HepG2 (cell line): ENCODE data around the gene M1AP. TPM values are rescaled to one million over a fixed set of nuclear protein-coding genes. Genes with fewer than 3 reads are reported as not detected.

ENCODE experiments used
- ATAC-seq: fragments of 200-7000 bp; cut with Tn5 transposase; 3 replicates; pipeline ENCODE4 v1.9.1; 2020; ENCODE audit warnings: mild to moderate bottlenecking, moderate library complexity
- BruUV-seq: library from RNA; stranded (reverse); fragments of 400-500 nt; replicated peaks from 2 replicates; lab custom pipeline; 2021; lab: Mats Ljungman, UMichigan
- CTCF ChIA-PET: fragments of 300-600 bp; formaldehyde crosslinking; extraction: SDS; loops from one replicate; lab custom pipeline; 2021; ENCODE audit warnings: low total read pairs, inconsistent platforms, low intra/inter-chr PET ratio; lab: Yijun Ruan, JAX
- POLR2A ChIA-PET: fragments of 350-600 bp; sonication (Branson Sonifier 250); formaldehyde crosslinking; loops from one replicate; lab custom pipeline; 2020; ENCODE audit warnings: antibody characterized with exemption, inconsistent platforms; lab: Yijun Ruan, JAX
- DNase-seq: peaks from one replicate; pipeline ENCODE4 v3.0.0-alpha.2; 2015; ENCODE audit warnings: low spot score
- FAIRE-seq: peaks from 3 replicates; lab custom pipeline; 2011; peaks lifted over from hg19 to GRCh38; lab: Jason Lieb, UNC
- H2AFZ ChIP-seq: one replicate; pipeline ENCODE4 v1.6.1; 2011; ENCODE audit warnings: low read length, inconsistent platforms
- H3K27ac ChIP-seq: fragments of 300-600 bp; 3 replicates; pipeline ENCODE4 v1.8.0; 2011; ENCODE audit warnings: mixed run types, mild to moderate bottlenecking, mixed read lengths, low read length, inconsistent platforms; ENCODE audit not compliant: insufficient read depth; ENCODE audit errors: extremely low read length
- H3K27me3 ChIP-seq, 2 experiments: fragments of 200-600 bp in 1 of 2; 2 replicates in 1 of 2; 3 replicates in 1 of 2; pipeline versions ENCODE4 v1.6.0 to v1.8.0; 2011; ENCODE audit warnings: low read length in 2 of 2, mild to moderate bottlenecking in 2 of 2, moderate library complexity in 2 of 2, inconsistent platforms in 1 of 2; ENCODE audit not compliant: insufficient read depth in 2 of 2, control insufficient read depth in 1 of 2
- H3K36me3 ChIP-seq, 2 experiments: fragments of 200-600 bp in 1 of 2; replicated peaks in 1 of 2; 2 replicates in 1 of 2; 3 replicates in 1 of 2; pipeline versions ENCODE4 v1.5.1 to v1.8.0; 2011; ENCODE audit warnings: low read length in 2 of 2, inconsistent platforms in 1 of 2; ENCODE audit not compliant: insufficient read depth in 2 of 2, control insufficient read depth in 1 of 2
- H3K4me1 ChIP-seq: 2 replicates; pipeline ENCODE4 v1.5.1; 2012; ENCODE audit warnings: low read length, inconsistent platforms; ENCODE audit not compliant: insufficient read depth
- H3K4me2 ChIP-seq: 2 replicates; pipeline ENCODE4 v1.6.0; 2011; ENCODE audit warnings: low read depth, low read length, inconsistent platforms
- H3K4me3 ChIP-seq, 3 experiments: fragments of 200-600 bp in 1 of 3; sonication (generic), shearing (Covaris generic) in 1 of 3; replicated peaks in 1 of 3; 2 replicates each; pipeline ENCODE4 v1.5.1; 2011 to 2016; ENCODE audit warnings: low read length in 3 of 3, inconsistent platforms in 2 of 3, low read depth in 2 of 3, mild to moderate bottlenecking in 2 of 3, control low read depth in 1 of 3, mixed read lengths in 1 of 3; ENCODE audit not compliant: insufficient read depth in 1 of 3
- H3K79me2 ChIP-seq: one replicate; pipeline ENCODE4 v1.6.1; 2011; ENCODE audit warnings: low read length, inconsistent platforms; ENCODE audit not compliant: insufficient read depth
- H3K9ac ChIP-seq: 2 replicates; pipeline ENCODE4 v1.6.0; 2011; ENCODE audit warnings: mild to moderate bottlenecking, low read depth, low read length, inconsistent platforms; ENCODE audit not compliant: insufficient read depth
- H3K9me3 ChIP-seq: 2 replicates; pipeline ENCODE4 v1.5.1; 2012; ENCODE audit warnings: mild to moderate bottlenecking, low read length
- H4K20me1 ChIP-seq: 2 replicates; pipeline ENCODE4 v1.6.0; 2011; ENCODE audit warnings: inconsistent platforms, mild to moderate bottlenecking, low read length, moderate library complexity; ENCODE audit not compliant: insufficient read depth
- MBNL3 ChIP-seq: fragments of 250-450 bp; sonication (Bioruptor Pico); conservative IDR thresholded peaks from 2 replicates; pipeline ENCODE4 v1.8.0; 2022; ENCODE audit warnings: mild to moderate bottlenecking, inconsistent platforms
- SMC3 ChIP-seq: IDR thresholded peaks from 2 replicates; pipeline ENCODE4 v1.6.1; 2011; ENCODE audit warnings: low read length, improper control_type of control experiment
- XRCC5 ChIP-seq: fragments of 200-400 bp; formaldehyde crosslinking; optimal IDR thresholded peaks from 2 replicates; pipeline ENCODE3; 2017; ENCODE audit warnings: mild to moderate bottlenecking, low read length
- ZNF503 ChIP-seq: sonication (generic); formaldehyde crosslinking; IDR thresholded peaks from 2 replicates; pipeline ENCODE4 v1.4.0; 2020; ENCODE audit warnings: missing genetic modification reagents
- ZNF513 ChIP-seq: sonication (generic); formaldehyde crosslinking; conservative IDR thresholded peaks from 2 replicates; pipeline ENCODE4 v1.5.0; 2020; ENCODE audit warnings: missing genetic modification reagents
- ZNF792 ChIP-seq: IDR thresholded peaks from 2 replicates; pipeline ENCODE4 v1.6.1; 2016
- WGBS: methylation state at CpG from one replicate; pipeline ENCODE4 v1.1.6; 2017; ENCODE audit warnings: low lambda C conversion rate; 5-methylcytosine and 5-hydroxymethylcytosine counted together
- in situ Hi-C: cut with HindIII; loops from 2 replicates; pipeline ENCODE4 v1.10.0; 2017; ENCODE audit warnings: low pct_unique_long_range_greater_than_20kb; ENCODE audit not compliant: extremely low pct_ligation_motif_present
- intact Hi-C: fragments of 100-400 bp; cut with micrococcal nuclease; formaldehyde crosslinking; loops from one replicate; pipeline ENCODE4 v1.10.0; 2022; ENCODE audit not compliant: unreplicated experiment
- polyA plus RNA-seq, 8 experiments: library from polyadenylated mRNA; depleted of rRNA in 3 of 8; stranded (reverse) in 7 of 8; unstranded in 1 of 8; fragments of >200 nt; fragmentation: Illumina TruSeq in 4 of 8; extraction: Trizol in 4 of 8; gene quantifications; 2 replicates each; pipeline versions ENCODE4 v1.2.1 to v1.2.3, GENCODE V29; 2011 to 2016; ENCODE audit warnings: low read depth in 4 of 8, missing spikeins in 1 of 8, mixed read lengths in 1 of 8; ENCODE audit not compliant: insufficient read depth in 1 of 8
- total RNA-seq, 5 experiments: library from RNA; depleted of rRNA; stranded (reverse); fragments of >200 nt; fragmentation: Illumina TruSeq; extraction: Trizol; gene quantifications; 2 replicates each; pipeline ENCODE4 v1.2.3, GENCODE V29; 2016; ENCODE audit warnings: low read depth in 1 of 5

M1AP gene
- total and polyA plus RNA-seq, 2 of the 13 experiments (the other 11 are each of a cell fraction or from before 2014, with no cell fraction given) = not detected

DNA sequence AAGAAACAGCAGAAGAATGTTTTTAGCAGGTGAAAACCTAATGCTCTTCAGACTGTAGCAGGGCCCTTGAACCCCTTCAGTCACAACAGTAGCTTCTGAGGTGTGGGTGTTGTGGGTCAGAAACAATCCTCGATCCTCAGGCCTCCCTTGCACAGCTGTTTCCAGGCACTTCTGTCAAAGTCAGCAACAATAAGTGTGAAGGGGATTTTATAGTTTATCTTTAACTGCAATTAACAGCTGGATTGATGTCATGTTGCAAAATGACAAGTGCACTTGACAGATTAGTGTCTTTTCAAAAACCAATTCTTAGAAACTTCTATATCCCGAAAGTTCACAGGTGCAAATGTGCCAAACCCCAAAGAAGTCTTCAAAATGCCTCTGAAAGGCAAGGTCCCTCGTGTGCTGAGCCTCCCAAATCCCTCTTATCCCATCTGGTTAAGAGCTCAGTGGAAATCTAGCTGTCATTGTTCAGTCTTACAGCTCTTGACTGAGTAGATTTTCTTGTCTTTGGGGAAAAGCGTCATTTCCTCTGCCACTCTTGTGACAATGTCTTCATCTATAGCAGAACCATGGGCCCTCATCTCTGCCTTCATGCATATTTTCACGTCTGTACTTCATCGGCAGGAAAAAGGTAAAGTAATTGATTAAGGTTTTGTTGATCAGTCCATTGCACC lies 29.6 kb downstream of the M1AP start:
- H3K36me3 ChIP-seq = no peaks in the 10 kb centered on the region
- no peaks in the 10 kb centered on the region for H3K4me1 ChIP-seq
- H3K4me2 ChIP-seq = no peak overlapping the region
- 21% methylated on average over 6 of the region's 6 CpGs for WGBS
- no peaks in the 10 kb centered on the region for H3K9me3 ChIP-seq
- intact Hi-C loops (no loop called here), in situ Hi-C loops (no loop called here)
- no peak overlapping the region for H3K4me3 ChIP-seq
- no peak overlapping the region for H3K9ac ChIP-seq
- ATAC-seq = no peak
- peaks cover 1 to 13% of the 10 kb centered on the region in 2 experiments for H3K27me3 ChIP-seq
- no peak overlapping the region for H2AFZ ChIP-seq
- DNase-seq = no peak
- FAIRE-seq = no peak
- TF ChIP-seq SMC3 (no peak), MBNL3 (CRISPR knock-in tag) (no peak), ZNF503 (CRISPR knock-in tag) (no peak), ZNF792 (CRISPR knock-in tag) (no peak), ZNF513 (CRISPR knock-in tag) (no peak), XRCC5 (no peak)
- no peaks in the 10 kb centered on the region for H4K20me1 ChIP-seq
- BruUV-seq = no TSS peak
- POLR2A ChIA-PET = no interaction called here
- CTCF ChIA-PET = no interaction called here
- no peaks in the 10 kb centered on the region for H3K79me2 ChIP-seq
- H3K27ac ChIP-seq = no peak overlapping the region
